AG20443 (cell line): Measurements from ENCODE around the gene ASB16.
A peak's percentile ranks its signal among the peaks of the same experiment; 100 is the strongest.

Experiments used
- DNase-seq: peaks from one replicate; pipeline ENCODE4 v3.0.0; 2012; ENCODE audit warnings: low spot score, mixed read lengths

The ASB16 gene

GRCh38 chr17:44188576-44189403 lies 18.3 kb downstream of the ASB16 start:
- no peak for DNase-seq

- DNase-seq: no peak
Measured at GRCh38 chr17:44190481-44190880, 20.0 kb downstream of the ASB16 start.

GRCh38 chr17:44191369-44191768 lies 20.9 kb downstream of the ASB16 start:
- no peak for DNase-seq

- no peak for DNase-seq
Measured at GRCh38 chr17:44191941-44192496, 21.5 kb downstream of the ASB16 start.

- DNase-seq: no peak
Measured at GRCh38 chr17:44192750-44193149, 22.2 kb downstream of the ASB16 start.

GRCh38 chr17:44193326-44194084 lies 23.0 kb downstream of the ASB16 start:
- DNase-seq: no peak

- DNase-seq: no peak
Measured at GRCh38 chr17:44197107-44197506, 26.6 kb downstream of the ASB16 start.

GRCh38 chr17:44197980-44198720 lies 27.6 kb downstream of the ASB16 start:
- peak; percentile 71 for DNase-seq

GRCh38 chr17:44198721-44199552 lies 28.4 kb downstream of the ASB16 start:
- DNase-seq: peak; percentile 88

- peak; percentile 98 for DNase-seq
Measured at GRCh38 chr17:44199553-44200477, 29.3 kb downstream of the ASB16 start, which contains the start of gene ATXN7L3. Gene ATXN7L3 (minus strand): TSS chr17:44199884. CDS start chr17:44198070, 1,814 bp downstream.

- no peak for DNase-seq
Measured at GRCh38 chr17:44200478-44201155, 30.1 kb downstream of the ASB16 start.

GRCh38 chr17:44202756-44203155 lies 32.3 kb downstream of the ASB16 start:
- no peak for DNase-seq

- DNase-seq: peak; percentile 54
Measured at GRCh38 chr17:44203731-44204440, 33.4 kb downstream of the ASB16 start.

- peak; percentile 43 for DNase-seq
Measured at GRCh38 chr17:44204441-44204882, 34.0 kb downstream of the ASB16 start.

GRCh38 chr17:44205962-44206824 lies 35.7 kb downstream of the ASB16 start:
- no peak for DNase-seq

- no peak for DNase-seq
Measured at GRCh38 chr17:44206825-44207155, 36.3 kb downstream of the ASB16 start.

- DNase-seq: no peak
Measured at GRCh38 chr17:44207319-44207718, 36.8 kb downstream of the ASB16 start.

- DNase-seq: no peak
Measured at GRCh38 chr17:44207743-44208142, 37.2 kb downstream of the ASB16 start.
